Astrocyte of the spinal cord (primary cell): ENCODE results near the gene C1RL.

Source experiments
- DNase-seq: peaks from one replicate; pipeline ENCODE4 v3.0.0; 2011; ENCODE audit warnings: low read depth, low spot score
- H3K4me3 ChIP-seq: 2 replicates; pipeline ENCODE4 v1.5.1; 2011; ENCODE audit warnings: low read depth, mild to moderate bottlenecking, low read length, moderate library complexity
- CTCF ChIP-seq: IDR thresholded peaks from 2 replicates; pipeline ENCODE4 v1.5.1; 2012; ENCODE audit warnings: low read depth, mild to moderate bottlenecking, low read length, inconsistent platforms
- in situ Hi-C: cut with HindIII; loops from 2 replicates; pipeline ENCODE4 v1.10.0; 2017; ENCODE audit warnings: low sequenced_read_pairs

Gene C1RL

GRCh38 chr12:7096006-7096932 lies 12.7 kb downstream of the C1RL start:
- in situ Hi-C loops: no loop called here
- no peak for DNase-seq
- TF ChIP-seq CTCF: no peak
- no peak overlapping the region for H3K4me3 ChIP-seq

GRCh38 chr12:7093892-7094291 lies 15.1 kb downstream of the C1RL start:
- DNase-seq: no peak
- in situ Hi-C loops: no loop called here
- no peak overlapping the region for H3K4me3 ChIP-seq
- no peak for TF ChIP-seq CTCF

GRCh38 chr12:7093486-7093885 lies 15.5 kb downstream of the C1RL start:
- in situ Hi-C loops: no loop called here
- no peak overlapping the region for H3K4me3 ChIP-seq
- DNase-seq: no peak
- no peak for TF ChIP-seq CTCF

GRCh38 chr12:7092986-7093460 lies 16.0 kb downstream of the C1RL start:
- DNase-seq: no peak
- in situ Hi-C loops: no loop called here
- no peak overlapping the region for H3K4me3 ChIP-seq
- TF ChIP-seq CTCF: no peak

GRCh38 chr12:7092229-7092985 lies 16.6 kb downstream of the C1RL start, which contains the start of gene C1R:
C1R (minus strand) TSS chr12:7092445; CDS start chr12:7092388, 57 bp downstream.
- peak; percentile 82 for DNase-seq
- H3K4me3 ChIP-seq: peak within 1 kb of the TSS; percentile 44
- in situ Hi-C loops: no loop called here
- TF ChIP-seq CTCF: peak; percentile 91

GRCh38 chr12:7091660-7092228 lies 17.3 kb downstream of the C1RL start:
- DNase-seq: no peak
- in situ Hi-C loops: no loop called here
- TF ChIP-seq CTCF: no peak
- H3K4me3 ChIP-seq: peak overlapping the region; percentile 44
